ENCODE measurements around the gene MYCN.

DNA sequence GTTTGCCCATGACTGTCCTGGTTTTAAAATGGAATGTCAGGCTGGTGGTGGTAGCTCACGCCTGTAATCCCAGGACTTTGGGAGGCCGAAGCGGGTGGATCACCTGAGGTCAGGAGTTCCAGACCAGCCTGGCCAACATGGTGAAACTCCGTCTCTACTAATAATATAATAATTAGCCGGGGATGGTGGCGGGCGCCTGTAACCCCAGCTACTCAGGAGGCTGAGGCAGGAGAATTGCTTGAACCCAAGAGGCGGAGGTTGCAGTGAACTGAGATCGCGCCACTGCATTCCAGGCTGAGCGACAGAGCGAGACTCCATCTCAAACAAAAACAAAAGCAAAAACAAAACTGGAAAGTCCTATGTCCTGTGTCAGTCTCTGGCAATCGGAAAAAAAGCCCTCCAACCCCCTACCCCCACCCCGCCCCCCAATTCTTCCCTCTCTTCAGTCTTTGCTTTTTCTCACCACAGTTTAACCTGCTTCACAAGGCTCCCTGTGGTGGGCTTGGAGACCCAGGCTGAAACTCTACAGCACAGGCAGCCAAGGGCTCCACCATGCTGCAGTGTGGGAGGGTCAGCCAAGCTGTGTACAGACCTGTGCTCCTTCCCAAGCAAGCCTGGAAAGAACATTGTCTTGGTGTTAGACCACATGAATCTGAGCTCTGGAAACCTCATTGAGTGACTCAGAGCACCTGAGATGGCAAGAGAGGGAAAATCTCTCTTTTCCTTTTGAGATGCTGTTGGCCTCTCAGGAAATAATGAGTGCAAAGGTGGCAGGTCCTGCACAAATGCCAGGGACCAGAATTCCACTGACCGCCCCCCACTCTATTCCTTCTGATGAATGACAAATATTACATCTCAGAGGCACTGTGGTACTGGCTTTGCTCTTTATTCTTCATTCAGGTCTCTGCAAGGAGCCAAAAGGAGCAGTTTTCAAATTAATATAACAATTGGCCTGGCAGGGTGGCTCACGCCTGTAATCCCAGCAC is 16.7 kb downstream of the MYCN start:
- no peak for TF ChIP-seq CTCF (IDR thresholded peaks at IDR 0.05)
- TF ChIP-seq ZFX (IDR thresholded peaks at IDR 0.05; ENCODE audit: borderline replicate concordance) = no peak
